Right lobe of liver (tissue), 6 donors: ENCODE data around the gene TCF4. TPM values are rescaled to one million over a fixed set of nuclear protein-coding genes. Genes with fewer than 3 reads are reported as not detected.

Source experiments
- ATAC-seq, 4 donors: fragments of 200-7000 bp; cut with Tn5 transposase; one replicate each; pipeline ENCODE4 v1.9.1; 2020; ENCODE audit warnings: mild to moderate bottlenecking in 4 of 4, moderate library complexity in 4 of 4
- DNase-seq, 3 donors: peaks; one replicate each; pipeline ENCODE4 v3.0.0-alpha.2; 2020
- H3K27ac ChIP-seq, 3 donors: fragments of 200-600 bp; one replicate each; pipeline ENCODE4 v1.8.0; 2022
- H3K27me3 ChIP-seq, 2 donors: fragments of 200-600 bp; one replicate each; pipeline ENCODE4 v1.8.0; 2022
- H3K36me3 ChIP-seq, 4 donors: fragments of 200-600 bp; sonication (generic) in 1 of 4; one replicate each; pipeline versions ENCODE4 v1.5.1 to v1.8.0; 2017 to 2022; ENCODE audit warnings: control low read depth in 1 of 4
- H3K4me1 ChIP-seq, 4 donors: fragments of 200-600 bp; sonication (generic) in 1 of 4; one replicate each; pipeline versions ENCODE4 v1.5.1 to v1.8.0; 2017 to 2022; ENCODE audit warnings: control low read depth in 1 of 4
- H3K4me3 ChIP-seq, 3 donors: fragments of 200-600 bp; one replicate each; pipeline ENCODE4 v1.8.0; 2022
- H3K9me3 ChIP-seq, 4 donors: fragments of 200-600 bp; sonication (generic) in 1 of 4; one replicate each; pipeline versions ENCODE4 v1.5.1 to v1.8.0; 2017 to 2022; ENCODE audit warnings: control low read depth in 1 of 4
- CTCF ChIP-seq, 4 donors: fragments of 200-600 bp in 3 of 4; fragments of 450-650 bp in 1 of 4; IDR thresholded peaks; one replicate each; pipeline versions ENCODE4 v1.5.1 to v1.8.0; 2016 to 2022; ENCODE audit warnings: antibody characterized with exemption in 4 of 4, mild to moderate bottlenecking in 2 of 4
- POLR2A ChIP-seq: fragments of 450-650 bp; IDR thresholded peaks from one replicate; pipeline ENCODE4 v1.6.1; 2017; ENCODE audit warnings: antibody characterized with exemption, mild to moderate bottlenecking
- WGBS: methylation state at CpG from one replicate; pipeline ENCODE4 v1.1.6; 2018; ENCODE audit warnings: low coverage, low lambda C conversion rate; ENCODE audit not compliant: insufficient coverage; ENCODE audit errors: missing lambda C conversion rate; 5-methylcytosine and 5-hydroxymethylcytosine counted together
- intact Hi-C, 2 donors: fragments of 100-400 bp; cut with DNase I; formaldehyde crosslinking; loops; one replicate each; pipeline versions ENCODE4 v1.11.2 to v1.14.1; 2022
- total RNA-seq, 6 experiments: library from RNA; depleted of rRNA in 2 of 6; stranded (reverse); fragments of >200 nt in 2 of 6; fragmentation: NEBNext Ultra II Directional in 3 of 6; extraction: Animal tissue kit (Norgen Biotek cat#: 25700) in 3 of 6; gene quantifications; one replicate each; pipeline versions ENCODE4 v1.1.0 to v1.2.4, GENCODE V29; 2016 to 2023
- donor health status: DM: no; HTN: yes; CAD: no.
- donor health status: DM: no; HTN: no; CAD: no.
- donor health status: DM: no; HTN: no; CAD: no.
- donor health status: DM: no; HTN: yes; CAD: no.
- donor health status: DM: no; HTN: yes; CAD: no.

The TCF4 gene
- total RNA-seq, 6 experiments from 2014 or later: 8.1 to 19.5 (median 10.4) TPM

DNA sequence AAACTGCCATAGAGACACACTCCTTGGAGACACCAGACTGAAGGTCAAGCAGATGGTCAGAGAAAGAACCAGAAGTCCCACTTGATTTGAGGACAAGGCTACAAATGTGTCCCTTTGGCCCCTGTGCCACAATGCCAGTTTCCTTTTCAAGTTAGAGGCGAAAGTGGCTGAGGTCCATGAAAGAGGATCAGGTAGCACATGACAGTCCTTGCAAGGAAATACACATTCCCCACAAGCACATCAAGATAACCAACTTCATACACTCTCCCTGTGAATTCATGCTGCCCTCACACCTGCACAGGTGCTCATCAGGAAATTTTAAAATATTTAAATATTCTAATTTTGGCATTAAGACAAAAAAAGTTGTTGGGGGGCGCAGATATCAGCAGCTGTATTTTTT lies 218.6 kb downstream of the TCF4 start:
- ATAC-seq: no peak
- H3K27me3 ChIP-seq: no peaks in the 10 kb centered on the region

DNA sequence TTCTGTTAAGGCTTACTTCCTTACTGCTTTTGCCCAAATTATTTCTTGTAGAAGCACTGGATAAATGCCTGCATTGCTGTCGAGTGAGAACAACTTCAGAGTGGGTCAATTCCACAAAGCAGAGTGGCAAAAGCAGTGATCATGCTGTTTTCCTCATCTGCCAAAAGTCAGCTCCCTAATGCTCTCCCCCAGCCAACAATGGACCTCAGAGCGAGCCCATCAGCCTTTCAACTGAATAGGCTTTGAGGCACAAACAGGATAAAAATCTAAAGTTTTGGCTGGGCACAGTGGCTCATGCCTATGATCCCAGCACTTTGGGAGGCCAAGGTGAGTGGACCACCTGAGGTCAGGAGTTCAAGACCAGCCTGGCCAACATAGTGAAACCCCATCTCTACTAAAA lies 222.7 kb downstream of the TCF4 start:
- DNase-seq: no peak
- H3K27me3 ChIP-seq: no peaks in the 10 kb centered on the region

More for the DNA sequence above, 218.6 kb downstream of the TCF4 start:
- H3K4me1 ChIP-seq: no peaks in the 10 kb centered on the region
- H3K9me3 ChIP-seq: no peaks in the 10 kb centered on the region
- intact Hi-C loops: no loop called here
- TF ChIP-seq POLR2A (no peak), CTCF (IDR thresholded peaks at IDR 0.05) (no peak)
- no peak overlapping the region for H3K27ac ChIP-seq
- no peak for DNase-seq
- H3K36me3 ChIP-seq: no peaks in the 10 kb centered on the region
- WGBS: 86% methylated on average over 2 of the region's 2 CpGs
- H3K4me3 ChIP-seq: no peak overlapping the region

GRCh38 chr18:55362303-55362702 lies 225.7 kb downstream of the TCF4 start:
- intact Hi-C loops: no loop called here
- 72% methylated on average over 3 of the region's 3 CpGs for whole genome bisulfite sequencing
- H3K4me1 ChIP-seq: no peaks in the 10 kb centered on the region
- ATAC-seq (no peak), DNase-seq (no peak)
- H3K4me3 ChIP-seq: no peak overlapping the region
- TF ChIP-seq POLR2A: no peak
- TF ChIP-seq CTCF (IDR thresholded peaks at IDR 0.05): no peak
- H3K9me3 ChIP-seq: no peaks in the 10 kb centered on the region
- H3K27me3 ChIP-seq: no peaks in the 10 kb centered on the region
- no peak overlapping the region for H3K27ac ChIP-seq
- H3K36me3 ChIP-seq: no peaks in the 10 kb centered on the region

More for the DNA sequence above, 222.7 kb downstream of the TCF4 start:
- intact Hi-C loops: no loop called here
- no peak for ATAC-seq
- no peak for TF ChIP-seq CTCF (IDR thresholded peaks at IDR 0.05)
- TF ChIP-seq POLR2A: no peak
- 62% methylated on average over 2 of the region's 2 CpGs for WGBS
- H3K4me3 ChIP-seq: no peak overlapping the region
- no peaks in the 10 kb centered on the region for H3K9me3 ChIP-seq
- H3K36me3 ChIP-seq: no peaks in the 10 kb centered on the region
- H3K27ac ChIP-seq: no peak overlapping the region
- H3K4me1 ChIP-seq: no peaks in the 10 kb centered on the region

GRCh38 chr18:55361492-55362250 lies 226.3 kb downstream of the TCF4 start:
- no peak for DNase-seq
- H3K9me3 ChIP-seq: no peaks in the 10 kb centered on the region
- H3K4me3 ChIP-seq: no peak overlapping the region
- no peaks in the 10 kb centered on the region for H3K4me1 ChIP-seq
- no peak for ATAC-seq
- TF ChIP-seq POLR2A (no peak), CTCF (IDR thresholded peaks at IDR 0.05) (no peak)
- 60% methylated on average over 2 of the region's 3 CpGs for whole genome bisulfite sequencing
- no peaks in the 10 kb centered on the region for H3K36me3 ChIP-seq
- intact Hi-C loops: no loop called here
- H3K27ac ChIP-seq: no peak overlapping the region
- H3K27me3 ChIP-seq: no peaks in the 10 kb centered on the region
